ENCODE measurements around the gene RAMACL.

GRCh38 chr6:166556863-166557322 lies 29.6 kb downstream of the RAMACL start:
- TF ChIP-seq TAF1 (IDR thresholded peaks at IDR 0.05; ENCODE audit: low read depth): no peak
- peak; percentile 57 for TF ChIP-seq USF1 (IDR thresholded peaks at IDR 0.05)
- peak; percentile 66; the same call in 1 of the 2 replicates for TF ChIP-seq YY1 (IDR thresholded peaks at IDR 0.05; ENCODE audit: low read depth)
- TF ChIP-seq CEBPB (IDR thresholded peaks at IDR 0.05): peak; percentile 48; the same call in 1 of the 2 replicates
- TF ChIP-seq EP300 (IDR thresholded peaks at IDR 0.05; ENCODE audit: borderline replicate concordance): peak; percentile 97
- peak; percentile 95 for TF ChIP-seq TEAD4 (IDR thresholded peaks at IDR 0.05)
- peak; percentile 42 for TF ChIP-seq RAD21 (IDR thresholded peaks at IDR 0.05; ENCODE audit: low read depth)
- TF ChIP-seq ZBTB7A (IDR thresholded peaks at IDR 0.05; ENCODE audit: low read depth): no peak
